ENCODE data around the gene A4GNT. TPM values are rescaled to one million over a fixed set of nuclear protein-coding genes. Genes with fewer than 3 reads are reported as not detected.
"Not testable (repeated sequence)": the region's sequence is repeated elsewhere in the genome, so short reads cannot be mapped to it uniquely, and the experiment has no call there.

The A4GNT gene
- total RNA-seq, 1 donor from 2014 or later: not detected

- ChIA-PET POLR2A (no interaction called here), CTCF (no interaction called here)
- no peak for ATAC-seq (ENCODE audit: low read depth)
- no peaks in the 10 kb centered on the region for H3K36me3 Mint-ChIP-seq (ENCODE audit: low read depth)
- no peak for TF ChIP-seq CTCF (IDR thresholded peaks at IDR 0.05)
- no peak for DNase-seq
- peaks cover 9% of the 10 kb centered on the region for H3K4me1 Mint-ChIP-seq
- intact Hi-C loops (cut with micrococcal nuclease): no loop called here
- peaks cover 47% of the 10 kb centered on the region for H3K27me3 Mint-ChIP-seq
- H3K27ac Mint-ChIP-seq: no peak overlapping the region
- no peak overlapping the region for H3K4me3 Mint-ChIP-seq
- no peaks in the 10 kb centered on the region for H3K9me3 Mint-ChIP-seq
Observed at GRCh38 chr3:138113326-138113725, 18.9 kb downstream of the A4GNT start.

- no peak overlapping the region for H3K4me3 Mint-ChIP-seq
- DNase-seq (no peak), ATAC-seq (ENCODE audit: low read depth) (no peak)
- TF ChIP-seq CTCF (IDR thresholded peaks at IDR 0.05): no peak
- intact Hi-C loops (cut with micrococcal nuclease): no loop called here
- H3K27ac Mint-ChIP-seq: no peak overlapping the region
- H3K9me3 Mint-ChIP-seq: no peaks in the 10 kb centered on the region
- peaks cover 47% of the 10 kb centered on the region for H3K27me3 Mint-ChIP-seq
- POLR2A ChIA-PET: no interaction called here
- peaks cover 9% of the 10 kb centered on the region for H3K4me1 Mint-ChIP-seq
- CTCF ChIA-PET: no interaction called here
- H3K36me3 Mint-ChIP-seq (ENCODE audit: low read depth): no peaks in the 10 kb centered on the region
Observed at GRCh38 chr3:138112362-138112761, 19.8 kb downstream of the A4GNT start.

GRCh38 chr3:138105598-138105997 lies 26.6 kb downstream of the A4GNT start:
- no peak for ATAC-seq (ENCODE audit: low read depth)
- POLR2A ChIA-PET: no interaction called here

GRCh38 chr3:138103466-138103865 lies 28.7 kb downstream of the A4GNT start:
- intact Hi-C loops (cut with micrococcal nuclease): no loop called here
- no peak for TF ChIP-seq CTCF (IDR thresholded peaks at IDR 0.05)
- ChIA-PET POLR2A (no interaction called here), CTCF (no interaction called here)
- no peaks in the 10 kb centered on the region for H3K4me1 Mint-ChIP-seq
- DNase-seq (no peak), ATAC-seq (ENCODE audit: low read depth) (no peak)
- no peak overlapping the region for H3K4me3 Mint-ChIP-seq
- no peaks in the 10 kb centered on the region for H3K9me3 Mint-ChIP-seq
- no peak overlapping the region for H3K27ac Mint-ChIP-seq
- H3K36me3 Mint-ChIP-seq (ENCODE audit: low read depth): no peaks in the 10 kb centered on the region
- H3K27me3 Mint-ChIP-seq: peaks cover 4% of the 10 kb centered on the region

More at GRCh38 chr3:138105598-138105997, 26.6 kb downstream of the A4GNT start:
- Mint-ChIP-seq H3K4me3 (no peak overlapping the region), H3K27me3 (peaks cover 14% of the 10 kb centered on the region), H3K4me1 (no peaks in the 10 kb centered on the region), H3K27ac (no peak overlapping the region), H3K36me3 (ENCODE audit: low read depth) (no peaks in the 10 kb centered on the region), H3K9me3 (no peaks in the 10 kb centered on the region)
- CTCF ChIA-PET: interaction anchor here (1.3 kb wide), 1 partner anchor 13 kb away, joined by 4 read pairs; no protein-coding TSS in a partner anchor
- TF ChIP-seq CTCF (IDR thresholded peaks at IDR 0.05): no peak
- intact Hi-C loops (cut with micrococcal nuclease): no loop called here
- DNase-seq: no peak

GRCh38 chr3:138101351-138101940 lies 30.7 kb downstream of the A4GNT start:
- H3K4me3 Mint-ChIP-seq; ATAC-seq (ENCODE audit: low read depth); H3K36me3 Mint-ChIP-seq (ENCODE audit: low read depth); DNase-seq; H3K27ac Mint-ChIP-seq; intact Hi-C loops (cut with micrococcal nuclease); H3K4me1 Mint-ChIP-seq; H3K9me3 Mint-ChIP-seq; H3K27me3 Mint-ChIP-seq: not testable (repeated sequence)
- ChIA-PET POLR2A (interaction anchor here (0.5 kb wide), 1 partner anchor 30 kb away, joined by 3 read pairs; no protein-coding TSS in a partner anchor), CTCF (interaction anchor here (1.6 kb wide), 1 partner anchor 32 kb away, joined by 5 read pairs; no protein-coding TSS in a partner anchor)

- TF ChIP-seq CTCF (IDR thresholded peaks at IDR 0.05): no peak
- DNase-seq: no peak
- H3K4me3 Mint-ChIP-seq: no peak overlapping the region
- intact Hi-C loops (cut with micrococcal nuclease): no loop called here
- no peaks in the 10 kb centered on the region for H3K36me3 Mint-ChIP-seq (ENCODE audit: low read depth)
- H3K27ac Mint-ChIP-seq: no peak overlapping the region
- H3K27me3 Mint-ChIP-seq: peaks cover 6% of the 10 kb centered on the region
- H3K4me1 Mint-ChIP-seq: no peaks in the 10 kb centered on the region
- H3K9me3 Mint-ChIP-seq: no peaks in the 10 kb centered on the region
- ATAC-seq (ENCODE audit: low read depth): no peak
- ChIA-PET POLR2A (interaction anchor here (0.6 kb wide), 1 partner anchor 1593 kb away, joined by 3 read pairs; no protein-coding TSS in a partner anchor), CTCF (no interaction called here)
Observed at GRCh38 chr3:138099417-138099816, 32.8 kb downstream of the A4GNT start.
